Activated T-cell treated with anti-CD3 and anti-CD28 coated beads, Interleukin-2, amount 50 U/mL, for 72 hours (primary cell): ENCODE data around the gene GRN. TPM values are rescaled to one million over a fixed set of nuclear protein-coding genes. Genes with fewer than 3 reads are reported as not detected.

Experiments used
- ATAC-seq, 2 donors: fragments of 150-1000 bp; cut with Tn5 transposase; replicated peaks in 1 of 2; 2 replicates each; pipeline ENCODE4 v1.10.0; 2021; ENCODE audit warnings: moderate library complexity in 2 of 2, mild to moderate bottlenecking in 1 of 2
- DNase-seq, 2 donors: peaks; one replicate each; pipeline ENCODE4 v3.0.0; 2021 to 2022; ENCODE audit warnings: mixed read lengths in 1 of 2
- H3K27ac Mint-ChIP-seq: one replicate; pipeline ENCODE4 v1.8.0; 2022; ENCODE audit warnings: mild to moderate bottlenecking, moderate library complexity, mixed read lengths
- H3K27me3 Mint-ChIP-seq: one replicate; pipeline ENCODE4 v1.8.0; 2022; ENCODE audit warnings: low read depth, mixed read lengths
- H3K36me3 Mint-ChIP-seq, 2 donors: one replicate each; pipeline ENCODE4 v1.8.0; 2022; ENCODE audit warnings: mixed read lengths in 2 of 2, mild to moderate bottlenecking in 1 of 2; ENCODE audit not compliant: insufficient read depth in 2 of 2
- H3K4me1 Mint-ChIP-seq: one replicate; pipeline ENCODE4 v1.8.0; 2022; ENCODE audit warnings: low read depth, mixed read lengths
- H3K4me3 Mint-ChIP-seq, 2 donors: one replicate each; pipeline ENCODE4 v1.8.0; 2022; ENCODE audit warnings: mild to moderate bottlenecking in 2 of 2, mixed read lengths in 2 of 2, moderate library complexity in 2 of 2
- H3K9me3 Mint-ChIP-seq, 2 donors: one replicate each; pipeline ENCODE4 v1.8.0; 2022; ENCODE audit warnings: mixed read lengths in 2 of 2
- total RNA-seq, 2 donors: library from RNA; stranded (reverse); gene quantifications; one replicate each; pipeline ENCODE4 v1.2.3, GENCODE V29; 2022

Gene GRN
- total RNA-seq, 2 donors from 2014 or later = 57.8 to 58.7 TPM

DNA sequence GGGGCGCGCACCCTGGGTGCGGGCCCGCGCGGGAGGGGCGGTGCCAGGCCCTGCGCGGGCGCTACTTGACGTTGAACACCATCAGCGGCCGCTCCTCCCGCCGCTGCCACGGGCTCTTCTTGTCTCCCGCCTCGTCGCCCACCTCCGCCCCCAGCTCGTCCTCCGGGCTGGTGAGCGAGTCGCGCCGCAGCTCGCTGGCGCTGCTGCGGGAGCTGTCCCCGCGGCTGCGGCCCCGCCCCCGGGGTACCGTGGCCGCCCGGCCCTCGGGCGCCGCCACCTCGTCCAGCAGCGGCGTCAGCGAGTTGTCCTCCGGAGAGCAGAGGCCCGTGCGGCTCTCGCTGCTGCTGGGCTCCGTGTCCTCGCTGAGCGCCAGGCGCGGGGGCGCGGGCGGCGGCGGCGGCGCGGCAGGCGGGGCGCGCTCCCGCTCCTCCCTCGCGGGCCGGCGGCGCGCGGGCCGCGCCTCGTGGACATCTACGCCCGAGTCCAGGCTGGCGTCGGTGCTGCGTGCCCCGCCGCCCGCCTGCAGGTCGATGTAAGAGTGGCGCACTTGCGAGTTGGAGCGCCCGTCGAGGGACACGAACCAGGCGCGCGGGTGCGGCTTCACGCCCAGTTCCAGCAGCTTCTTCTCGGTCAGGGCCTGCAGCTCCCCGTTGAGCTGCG lies 8.7 kb downstream of the GRN start:
- peak; percentile 34 to 41 for DNase-seq

DNA sequence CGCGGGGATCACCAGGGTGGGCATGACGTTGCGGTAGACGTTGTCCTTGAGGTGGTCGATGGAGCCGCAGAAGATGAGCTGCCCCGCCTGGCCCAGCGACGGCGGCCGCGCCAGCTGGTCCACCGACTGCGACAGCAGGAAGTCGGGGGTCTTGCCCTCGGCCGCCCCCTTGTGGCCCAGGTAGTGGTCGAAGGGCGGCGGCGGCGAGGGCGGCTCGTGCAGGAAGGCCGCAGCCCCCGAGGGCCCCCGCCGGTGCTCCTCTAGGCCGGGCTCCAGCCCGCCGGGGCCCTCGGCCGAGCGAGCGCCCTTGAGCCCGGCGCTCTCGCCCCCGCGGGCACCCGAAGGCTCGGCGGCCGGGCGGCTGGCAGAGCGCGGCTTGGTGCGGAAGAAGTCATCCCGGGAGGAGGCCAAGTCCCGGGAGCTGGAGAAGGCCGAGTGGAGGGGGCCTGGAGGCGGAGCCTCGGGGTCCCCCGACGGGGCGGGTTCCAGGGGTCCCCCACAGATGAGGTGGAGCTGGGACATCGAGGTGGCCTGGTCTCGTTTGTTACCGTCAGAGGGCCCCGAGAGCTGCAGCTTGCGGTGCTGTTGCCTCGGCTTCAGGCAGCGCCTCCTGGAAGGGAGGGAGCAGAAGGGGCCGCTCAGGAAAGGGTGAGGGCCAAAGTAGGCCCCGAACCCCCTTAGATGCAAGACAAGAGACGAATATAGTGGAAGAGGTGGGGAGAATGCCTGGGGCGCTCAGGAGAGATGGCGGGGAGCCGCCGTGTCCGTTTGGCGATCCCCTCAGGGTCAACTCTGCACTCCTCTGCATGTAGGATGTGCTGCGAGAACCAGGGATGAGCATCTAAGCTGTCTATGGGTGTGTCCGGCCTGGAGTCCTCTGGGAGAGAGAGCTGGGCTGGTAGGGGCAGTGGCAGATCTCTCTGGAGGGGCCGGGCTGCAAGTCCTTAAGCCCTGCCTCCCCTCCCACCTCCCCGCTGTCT lies 9.8 kb downstream of the GRN start:
- Mint-ChIP-seq H3K27ac (no peak overlapping the region), H3K4me3 (peak overlapping the region; percentile 66 to 74), H3K9me3 (no peaks in the 10 kb centered on the region), H3K4me1 (no peaks in the 10 kb centered on the region), H3K27me3 (no peaks in the 10 kb centered on the region), H3K36me3 (peaks cover 0 to 3% of the 10 kb centered on the region in 2 donors)
- ATAC-seq (peak; percentile 61 to 63), DNase-seq (peak; percentile 81 to 82)

More for the DNA sequence above, 8.7 kb downstream of the GRN start:
- Mint-ChIP-seq H3K36me3 (peaks cover 0 to 3% of the 10 kb centered on the region in 2 donors), H3K4me3 (peak overlapping the region; percentile 65 to 70), H3K9me3 (no peaks in the 10 kb centered on the region), H3K27ac (no peak overlapping the region), H3K4me1 (peaks cover under 1% of the 10 kb centered on the region), H3K27me3 (no peaks in the 10 kb centered on the region)
- peak; percentile 33 to 43 for ATAC-seq

DNA sequence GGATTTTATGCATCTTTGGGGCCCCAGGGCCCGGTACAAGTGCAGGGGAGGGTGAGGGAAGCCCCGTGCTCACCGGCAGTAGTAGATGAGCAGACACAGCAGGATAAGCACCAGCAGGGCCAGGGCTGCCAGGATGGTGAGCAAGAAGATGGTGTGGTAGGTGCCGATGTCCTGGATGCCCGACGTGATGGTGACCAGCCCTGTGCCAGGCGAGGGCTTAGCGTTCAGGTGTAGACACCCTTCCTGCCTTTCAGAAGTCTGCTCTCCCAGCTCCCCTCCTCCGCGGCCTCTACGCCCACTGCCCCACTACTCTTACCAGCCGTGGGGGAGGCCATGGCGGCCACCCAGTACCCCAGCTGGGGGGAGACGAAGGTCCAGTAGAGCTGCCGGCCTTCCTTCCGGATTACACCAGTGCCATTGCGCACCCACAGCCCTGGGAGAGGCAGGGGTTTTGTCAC lies 10.6 kb downstream of the GRN start:
- no peak overlapping the region for H3K27ac Mint-ChIP-seq
- H3K4me3 Mint-ChIP-seq = no peak overlapping the region
- H3K9me3 Mint-ChIP-seq = no peaks in the 10 kb centered on the region
- no peak for DNase-seq
- H3K36me3 Mint-ChIP-seq = peaks cover 0 to 3% of the 10 kb centered on the region in 2 donors
- no peaks in the 10 kb centered on the region for H3K4me1 Mint-ChIP-seq
- H3K27me3 Mint-ChIP-seq = peaks cover 5% of the 10 kb centered on the region
- no peak for ATAC-seq

DNA sequence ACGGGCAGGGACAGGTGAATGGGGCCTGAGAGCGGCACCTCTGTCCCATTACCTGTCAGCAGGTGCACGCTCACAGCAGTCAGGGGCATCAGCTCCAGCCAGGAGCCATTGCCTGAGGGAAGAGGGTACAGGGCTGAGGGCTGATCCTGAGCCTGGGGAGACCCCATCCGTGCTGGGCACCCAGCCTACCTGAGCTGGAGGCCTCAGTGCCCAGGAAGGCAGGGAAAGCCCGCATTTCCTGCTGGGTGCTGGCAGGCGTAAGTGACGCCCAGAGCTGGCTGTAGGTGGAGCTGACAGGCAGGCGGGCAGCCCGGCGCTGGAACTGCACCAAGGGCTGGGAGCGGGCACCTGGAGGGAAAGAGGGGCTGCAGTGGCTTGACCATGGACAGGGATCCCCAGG lies 11.1 kb downstream of the GRN start:
- Mint-ChIP-seq H3K4me3 (no peak overlapping the region), H3K9me3 (no peaks in the 10 kb centered on the region), H3K4me1 (no peaks in the 10 kb centered on the region), H3K36me3 (peaks cover 0 to 3% of the 10 kb centered on the region in 2 donors), H3K27me3 (peaks cover 7% of the 10 kb centered on the region), H3K27ac (no peak overlapping the region)
- ATAC-seq (no peak), DNase-seq (no peak)

DNA sequence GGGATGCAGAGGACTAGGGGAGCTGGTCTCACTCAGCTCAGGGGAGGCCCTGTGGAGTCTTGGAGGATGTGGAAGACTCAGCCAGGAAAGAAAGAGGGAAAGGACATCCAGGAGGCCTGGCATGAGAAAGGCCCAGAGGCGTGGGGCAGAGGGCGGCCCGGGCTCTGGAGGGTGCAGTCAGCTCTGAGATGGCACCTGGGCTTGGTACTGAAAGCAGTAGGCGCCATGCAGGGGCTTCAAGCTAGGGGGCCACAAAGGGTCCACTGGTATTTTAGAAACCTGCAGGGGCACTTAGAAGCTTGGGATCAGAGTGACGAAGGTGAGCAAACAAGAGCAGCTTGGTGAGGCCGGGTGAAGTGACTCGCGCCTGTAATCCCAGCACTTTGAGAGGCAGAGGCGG lies 13.0 kb downstream of the GRN start:
- Mint-ChIP-seq H3K9me3 (no peaks in the 10 kb centered on the region), H3K27ac (no peak overlapping the region), H3K4me1 (no peaks in the 10 kb centered on the region), H3K36me3 (peaks cover 0 to under 1% of the 10 kb centered on the region in 2 donors), H3K4me3 (no peak overlapping the region), H3K27me3 (peaks cover 13% of the 10 kb centered on the region)
- DNase-seq = no peak
- ATAC-seq = no peak

DNA sequence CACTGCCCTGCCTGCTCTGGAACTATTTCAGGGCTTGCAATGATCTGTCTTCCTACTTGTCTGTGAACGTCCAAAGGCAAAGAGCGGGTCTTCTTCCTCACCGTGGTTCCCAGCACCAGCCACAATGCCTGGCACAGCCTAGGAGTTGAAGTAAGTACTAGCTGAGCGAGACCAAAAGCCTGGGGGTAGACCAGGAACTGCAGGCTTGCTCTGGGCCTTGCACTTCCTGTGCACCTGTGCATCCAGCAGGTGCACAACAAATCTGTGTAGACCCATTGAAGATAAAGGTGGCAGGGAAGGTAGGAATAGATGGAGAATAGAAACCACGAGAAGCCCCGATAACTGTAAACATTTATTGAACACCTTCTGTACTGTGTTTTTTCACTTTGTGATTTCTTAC lies 13.9 kb downstream of the GRN start:
- no peak overlapping the region for H3K27ac Mint-ChIP-seq

DNA sequence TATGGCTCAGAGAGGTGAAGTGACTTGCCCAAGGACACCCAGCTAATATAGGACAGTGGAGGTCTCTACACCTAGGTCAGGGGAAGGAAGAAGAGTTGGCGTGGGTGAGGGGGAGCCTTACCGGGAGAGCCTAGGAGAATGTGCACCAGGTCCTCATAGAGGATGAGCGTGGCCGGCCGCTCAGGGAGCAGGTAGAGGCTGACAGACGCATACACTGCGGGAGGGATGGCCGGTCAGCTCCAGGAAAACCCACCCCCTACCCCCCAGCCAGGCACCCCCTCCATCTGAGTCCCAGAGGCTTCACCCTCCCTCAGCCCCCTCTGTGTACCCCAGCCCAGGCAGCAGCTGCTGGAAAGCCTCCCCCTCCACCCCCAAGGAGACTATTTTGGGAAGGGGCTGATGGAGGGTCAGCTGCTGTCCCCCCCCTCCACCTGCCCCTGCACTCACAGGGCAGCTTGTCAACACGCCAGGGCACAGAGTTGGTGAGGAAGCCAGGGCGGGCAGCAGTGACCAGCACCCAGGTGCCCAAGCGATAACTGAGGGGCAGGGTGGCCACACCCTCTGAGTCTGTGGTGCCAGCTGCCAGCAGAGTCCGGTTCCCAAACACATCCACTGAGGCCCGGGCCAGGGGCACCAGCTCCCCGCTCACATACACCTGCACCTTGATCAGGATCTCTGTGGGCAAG lies 14.5 kb downstream of the GRN start:
- no peak overlapping the region for H3K27ac Mint-ChIP-seq
- ATAC-seq = no peak

More for the DNA sequence above, 13.9 kb downstream of the GRN start:
- ATAC-seq = no peak
- no peak for DNase-seq
- Mint-ChIP-seq H3K27me3 (peaks cover 13% of the 10 kb centered on the region), H3K9me3 (no peaks in the 10 kb centered on the region), H3K36me3 (no peaks in the 10 kb centered on the region), H3K4me1 (no peaks in the 10 kb centered on the region), H3K4me3 (no peak overlapping the region)

DNA sequence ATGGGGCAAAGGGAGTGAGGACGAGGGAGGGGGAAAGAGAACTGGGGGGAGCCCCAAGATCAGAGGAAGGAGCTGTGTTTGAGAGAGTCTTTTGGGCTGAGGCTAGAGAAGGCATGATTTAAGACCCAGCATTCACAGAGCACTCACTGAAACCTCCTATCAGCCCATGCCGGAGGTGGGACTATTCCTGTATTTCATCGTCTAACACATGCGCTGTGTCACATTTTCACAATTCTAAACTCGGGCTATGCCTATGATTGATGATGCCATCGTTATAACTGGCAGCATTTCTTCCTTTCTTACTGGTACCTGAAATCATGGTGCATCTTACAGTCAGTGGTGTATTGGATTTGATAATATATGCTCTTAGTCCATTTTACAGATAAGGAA lies 15.0 kb downstream of the GRN start:
- Mint-ChIP-seq H3K9me3 (no peaks in the 10 kb centered on the region), H3K27me3 (peaks cover 21% of the 10 kb centered on the region), H3K27ac (no peak overlapping the region), H3K4me1 (no peaks in the 10 kb centered on the region), H3K36me3 (no peaks in the 10 kb centered on the region), H3K4me3 (no peak overlapping the region)
- DNase-seq = no peak
- ATAC-seq = no peak

More for the DNA sequence above, 14.5 kb downstream of the GRN start:
- H3K27me3 Mint-ChIP-seq = peaks cover 15% of the 10 kb centered on the region
- no peak overlapping the region for H3K4me3 Mint-ChIP-seq
- H3K9me3 Mint-ChIP-seq = no peaks in the 10 kb centered on the region
- H3K4me1 Mint-ChIP-seq = no peaks in the 10 kb centered on the region
- no peaks in the 10 kb centered on the region for H3K36me3 Mint-ChIP-seq
- DNase-seq = no peak

DNA sequence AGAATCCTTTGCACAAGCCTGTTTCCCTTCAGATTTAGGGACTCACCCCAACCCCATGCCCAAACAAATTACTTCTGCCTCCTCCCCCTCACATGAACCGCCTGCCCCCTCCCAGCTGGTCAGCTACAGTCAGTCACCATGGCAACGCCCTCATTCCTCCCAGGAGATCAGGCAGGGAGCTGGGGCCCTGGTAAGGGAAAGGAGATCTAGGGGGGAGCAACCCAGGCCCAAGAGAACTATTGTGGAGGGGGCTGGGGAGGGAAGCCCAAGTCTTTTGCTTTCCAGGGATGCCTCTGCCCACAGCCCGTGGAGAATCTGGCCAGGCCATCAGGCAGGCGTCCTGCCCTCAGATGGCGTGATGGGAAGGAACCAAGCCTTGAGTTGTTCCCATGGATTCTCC lies 15.7 kb downstream of the GRN start:
- ATAC-seq (no peak), DNase-seq (no peak)
- no peak overlapping the region for H3K27ac Mint-ChIP-seq
- no peaks in the 10 kb centered on the region for H3K9me3 Mint-ChIP-seq
- no peaks in the 10 kb centered on the region for H3K4me1 Mint-ChIP-seq
- H3K36me3 Mint-ChIP-seq = no peaks in the 10 kb centered on the region
- peaks cover 28% of the 10 kb centered on the region for H3K27me3 Mint-ChIP-seq
- H3K4me3 Mint-ChIP-seq = no peak overlapping the region

DNA sequence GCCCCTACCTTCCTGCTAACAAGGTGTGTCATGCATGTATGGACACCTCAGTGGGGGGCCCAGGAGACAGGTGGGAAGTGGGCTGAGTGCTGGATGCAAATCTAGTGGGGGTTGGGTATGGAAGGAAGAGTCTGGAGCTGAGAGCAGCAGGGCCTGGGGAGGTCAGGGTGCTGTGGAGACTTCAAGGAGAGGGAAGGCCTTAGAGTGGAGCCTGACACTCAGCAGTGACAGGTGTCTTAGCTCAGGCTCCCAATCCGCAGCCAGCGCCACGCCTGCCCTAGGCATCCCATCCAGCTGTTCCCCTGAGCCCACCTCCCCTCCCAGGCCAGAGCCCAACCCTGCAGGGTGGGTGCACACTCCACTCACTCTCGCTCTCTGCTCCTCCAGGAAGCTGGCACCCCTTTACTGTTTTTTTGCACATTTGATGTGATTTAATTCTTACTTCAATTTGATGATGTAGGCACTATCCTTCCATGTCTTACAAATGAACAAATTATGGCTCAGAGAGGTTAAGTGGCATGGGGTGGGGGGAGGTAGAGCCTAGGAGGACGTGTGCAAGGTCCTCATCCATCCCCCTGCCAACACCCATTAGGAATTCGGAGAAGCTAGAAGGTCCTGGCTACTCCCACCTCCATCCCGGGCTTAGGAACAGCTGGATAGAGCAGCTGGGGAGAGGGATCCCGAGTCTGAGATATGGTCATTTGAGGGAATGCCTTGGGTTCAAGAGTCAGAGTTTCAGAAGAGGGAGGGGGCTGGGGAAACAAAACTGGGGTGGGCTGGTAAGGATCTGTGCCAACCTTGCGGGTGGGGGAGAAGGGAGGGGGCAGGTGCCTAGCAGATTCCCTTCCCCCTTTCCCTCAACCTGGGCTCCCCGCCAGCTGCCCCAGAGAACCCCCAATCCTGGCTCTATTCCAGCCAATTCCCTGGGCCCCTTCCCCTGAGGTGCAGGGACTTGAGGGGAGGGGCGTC lies 16.5 kb downstream of the GRN start:
- Mint-ChIP-seq H3K4me3 (peak overlapping the region in 1 of 2 donors; percentile 9), H3K9me3 (no peaks in the 10 kb centered on the region), H3K27me3 (peaks cover 33% of the 10 kb centered on the region), H3K36me3 (no peaks in the 10 kb centered on the region), H3K4me1 (no peaks in the 10 kb centered on the region), H3K27ac (no peak overlapping the region)
- ATAC-seq (no peak), DNase-seq (no peak)

DNA sequence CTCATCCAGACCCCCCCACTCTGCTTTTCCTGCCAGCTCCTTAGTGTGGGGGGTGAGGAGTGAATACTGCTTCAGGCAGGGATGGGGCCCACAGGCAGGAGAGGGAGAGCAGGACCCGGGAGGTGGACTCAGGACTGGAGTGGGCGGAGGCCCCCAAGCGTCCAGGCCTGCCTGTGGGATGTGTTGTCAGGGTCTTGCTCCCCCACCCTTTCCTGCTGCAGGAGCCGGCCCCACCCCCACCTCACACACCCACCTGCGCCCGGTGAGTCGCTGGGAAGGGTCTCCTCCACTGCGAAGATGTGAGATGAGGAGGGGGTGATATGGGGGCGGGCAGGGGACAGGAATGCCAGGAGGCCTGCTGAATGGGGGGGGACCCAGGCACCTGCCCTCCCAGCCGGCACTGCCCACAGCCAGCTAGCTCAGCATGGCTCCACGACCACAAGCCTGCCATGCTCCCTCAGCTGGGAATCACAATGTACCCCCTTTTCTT lies 17.4 kb downstream of the GRN start:
- peak overlapping the region; percentile 43 to 72 for H3K4me3 Mint-ChIP-seq
- ATAC-seq = no peak

More for the DNA sequence above, 17.4 kb downstream of the GRN start:
- no peaks in the 10 kb centered on the region for H3K36me3 Mint-ChIP-seq
- H3K27me3 Mint-ChIP-seq = peaks cover 43% of the 10 kb centered on the region
- no peaks in the 10 kb centered on the region for H3K9me3 Mint-ChIP-seq
- DNase-seq = no peak
- H3K4me1 Mint-ChIP-seq = no peaks in the 10 kb centered on the region
- H3K27ac Mint-ChIP-seq = no peak overlapping the region
